GM21529 (cell line): ENCODE data around the gene UBE2D1.

Experiments used
- ATAC-seq: cut with Tn5 transposase; IDR thresholded peaks from one replicate; pipeline ENCODE4 v1.9.1; 2021; ENCODE audit not compliant: unreplicated experiment

The UBE2D1 gene

DNA sequence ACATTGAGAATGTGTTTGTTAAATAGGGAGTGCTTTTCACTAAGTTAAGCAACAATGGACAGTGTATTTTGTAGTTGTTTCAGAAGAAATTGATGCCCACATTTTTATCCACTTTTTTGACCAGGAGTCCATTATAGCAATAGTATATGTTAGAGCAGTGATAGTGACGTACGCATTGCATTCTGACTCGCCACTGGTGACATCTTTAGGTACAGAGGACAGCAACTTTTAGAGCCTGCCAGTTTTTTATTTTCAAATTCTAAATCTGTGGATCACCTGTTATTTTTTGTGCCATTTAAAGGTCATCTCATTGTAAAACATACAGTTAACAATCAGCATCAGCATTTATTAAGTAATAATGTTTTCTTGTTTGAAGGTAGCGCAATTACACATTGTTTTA lies 1.4 kb downstream of the UBE2D1 start:
- ATAC-seq: no peak

DNA sequence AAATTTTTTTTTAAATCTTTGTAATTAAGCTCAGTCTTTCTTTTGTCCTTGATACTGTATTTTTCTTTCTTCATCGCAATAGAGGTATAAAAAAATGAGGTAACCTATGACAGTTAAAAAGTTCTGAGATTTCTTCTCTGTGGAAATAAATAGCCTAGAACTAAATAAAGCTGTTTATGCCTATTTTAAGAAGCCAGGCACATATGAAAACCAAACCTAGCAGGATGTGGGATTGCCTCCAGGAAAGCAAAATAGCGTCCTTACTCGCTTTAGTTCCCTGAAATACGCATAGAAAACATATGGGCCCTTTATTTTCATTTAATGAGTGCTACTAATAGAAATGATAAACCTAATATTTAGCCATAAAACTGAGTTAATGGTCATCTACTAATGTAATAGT lies 6.6 kb downstream of the UBE2D1 start:
- ATAC-seq: no peak

DNA sequence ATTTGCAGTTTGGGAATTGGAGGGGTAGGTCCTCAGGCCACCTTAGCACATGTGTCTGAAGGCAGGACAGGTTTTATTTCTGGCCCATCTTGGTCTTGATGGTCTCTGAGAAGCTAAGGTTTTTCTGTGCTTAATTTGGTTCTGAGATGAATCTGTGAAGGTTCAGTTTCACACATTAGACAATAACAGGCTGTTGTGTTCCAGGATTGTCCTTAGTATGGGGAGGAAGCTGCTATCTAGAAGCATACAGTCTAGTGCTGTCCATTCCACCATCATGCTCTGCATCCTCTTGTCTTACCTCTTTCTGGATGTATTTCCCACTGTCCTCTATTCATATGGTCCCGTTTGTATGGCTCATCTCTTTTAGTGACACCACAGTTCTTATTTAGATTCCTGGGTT lies 7.1 kb downstream of the UBE2D1 start:
- ATAC-seq: peak; percentile 68

DNA sequence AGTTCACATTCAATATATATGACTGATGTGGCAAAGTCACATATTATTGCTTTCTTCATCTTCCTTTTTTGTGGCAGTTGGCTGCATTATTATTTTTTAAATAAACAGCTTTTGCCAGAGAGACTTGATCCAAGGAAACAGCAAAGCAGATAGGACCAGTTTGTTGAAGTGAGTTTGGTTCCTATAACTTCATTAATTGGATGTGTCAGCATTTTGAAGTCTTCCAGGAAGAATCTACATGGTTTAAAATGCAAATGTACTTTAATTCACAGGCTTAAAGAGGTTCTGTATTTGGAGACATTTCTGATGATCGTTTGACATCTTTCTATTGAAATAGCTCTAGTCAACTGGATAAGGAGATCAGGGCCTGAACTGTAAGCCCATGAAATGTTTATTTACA lies 13.2 kb downstream of the UBE2D1 start:
- no peak for ATAC-seq

DNA sequence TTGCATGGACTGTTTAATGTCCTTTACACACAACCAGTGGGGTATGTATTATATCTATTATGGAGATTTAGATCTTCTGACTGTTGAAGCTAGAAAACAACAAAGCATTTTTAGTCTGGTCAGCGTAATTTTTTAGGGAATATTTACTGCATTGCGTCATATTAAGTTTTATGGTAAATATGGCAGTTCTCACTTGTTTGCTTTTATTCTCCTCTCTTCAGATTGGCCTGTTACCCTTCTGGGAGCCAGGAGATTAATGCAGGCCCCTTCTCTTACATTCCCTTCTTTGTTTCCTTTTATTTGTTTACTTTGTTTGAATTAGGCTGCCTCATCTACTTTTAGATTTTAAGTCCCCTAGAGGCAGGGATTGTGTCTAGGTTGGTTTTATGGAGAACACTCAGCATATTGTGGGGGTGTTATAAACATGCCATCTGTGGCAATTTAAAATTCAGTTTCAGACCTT lies 13.8 kb downstream of the UBE2D1 start:
- ATAC-seq: no peak

DNA sequence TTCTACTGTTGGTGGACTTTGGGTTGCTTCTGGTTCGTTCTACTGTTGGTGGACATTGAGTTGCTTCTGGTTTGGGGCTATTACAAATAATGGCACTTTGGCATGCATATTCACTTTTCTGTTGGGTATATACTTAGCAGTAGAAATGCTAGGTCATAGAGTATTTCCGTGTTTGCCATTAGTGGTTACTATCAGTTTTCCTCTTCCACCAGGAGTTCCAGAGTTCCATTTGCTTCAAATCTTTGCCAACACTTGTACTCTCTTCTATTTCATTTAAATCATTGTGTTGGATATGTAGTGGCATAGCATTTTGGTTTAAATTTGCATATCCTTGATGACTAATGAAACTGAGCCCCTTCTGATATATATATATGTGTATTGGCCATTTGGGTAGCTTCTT lies 15.2 kb downstream of the UBE2D1 start:
- no peak for ATAC-seq

DNA sequence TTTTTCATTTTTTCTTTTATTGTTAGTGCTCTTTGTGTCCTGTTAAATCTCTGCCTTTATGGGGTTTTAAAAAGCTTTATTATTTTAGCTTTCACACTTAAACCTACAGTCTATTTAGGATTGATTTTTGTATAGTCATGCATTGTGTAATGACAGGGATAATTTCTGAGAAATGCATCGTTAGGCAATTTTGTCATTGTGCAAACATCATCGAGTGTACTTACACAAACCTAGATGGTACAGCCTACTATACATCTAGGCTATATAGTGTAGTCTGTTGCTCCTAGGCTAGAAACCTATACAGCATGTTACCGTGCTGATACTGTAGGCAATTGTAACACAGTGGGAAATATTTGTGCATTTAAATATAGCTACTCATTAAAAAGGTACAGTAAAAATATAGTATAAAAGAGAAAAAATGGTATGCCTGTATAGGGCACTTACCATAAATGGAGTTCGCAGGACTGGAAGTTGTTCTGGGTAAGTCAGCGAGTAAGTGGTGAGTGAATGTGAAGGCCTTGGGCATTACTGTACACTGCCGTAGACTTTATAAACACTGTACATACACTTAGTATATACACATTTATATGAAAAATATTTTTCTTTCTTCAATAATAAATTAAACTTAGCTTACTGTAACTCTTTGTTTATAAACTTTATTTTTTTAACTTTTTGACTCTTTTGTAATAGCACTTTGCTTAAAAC lies 16.0 kb downstream of the UBE2D1 start:
- ATAC-seq: no peak

DNA sequence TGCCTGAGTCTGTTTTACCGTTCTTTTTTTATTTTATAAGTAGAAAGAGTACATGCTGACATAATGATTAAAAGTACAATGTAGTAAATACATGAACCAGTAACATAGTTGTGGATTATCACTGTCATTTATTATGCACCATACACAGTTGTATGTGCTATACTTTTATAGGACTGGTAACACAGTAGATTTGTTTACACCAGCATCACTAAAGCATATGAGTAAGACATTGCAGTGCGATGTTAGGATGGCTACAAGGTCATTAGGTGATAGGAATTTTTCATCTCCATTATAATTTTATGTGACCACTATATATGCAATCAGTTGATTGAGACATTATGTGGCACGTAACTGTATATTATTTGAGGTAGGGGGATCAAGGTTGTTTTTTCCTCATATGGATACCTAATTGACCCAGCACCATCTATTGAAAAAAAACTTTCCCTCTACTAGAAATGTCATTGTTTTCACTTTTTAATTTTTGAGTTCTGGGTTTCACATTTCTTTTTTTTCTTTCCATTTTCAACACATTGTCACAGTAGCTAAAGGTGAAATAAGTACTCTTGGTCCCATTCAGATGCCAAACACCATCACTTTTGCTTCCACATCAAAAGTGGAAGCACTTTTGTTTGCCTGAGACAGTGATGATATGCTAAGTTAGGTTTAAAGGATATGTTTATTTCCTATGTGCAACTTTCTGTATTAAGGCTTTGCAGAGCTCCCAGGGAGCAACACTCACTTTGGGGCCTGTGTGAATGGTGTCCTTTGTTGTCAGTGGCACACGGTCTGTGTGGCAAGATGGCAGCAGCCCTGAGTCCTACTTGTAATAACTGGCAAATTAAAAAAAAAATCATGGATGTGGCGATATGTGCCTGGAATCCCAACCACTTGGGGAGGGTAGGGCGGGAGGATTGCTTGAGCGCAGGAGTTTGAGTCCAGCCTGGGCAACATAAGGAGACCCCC lies 17.1 kb downstream of the UBE2D1 start:
- ATAC-seq: no peak

DNA sequence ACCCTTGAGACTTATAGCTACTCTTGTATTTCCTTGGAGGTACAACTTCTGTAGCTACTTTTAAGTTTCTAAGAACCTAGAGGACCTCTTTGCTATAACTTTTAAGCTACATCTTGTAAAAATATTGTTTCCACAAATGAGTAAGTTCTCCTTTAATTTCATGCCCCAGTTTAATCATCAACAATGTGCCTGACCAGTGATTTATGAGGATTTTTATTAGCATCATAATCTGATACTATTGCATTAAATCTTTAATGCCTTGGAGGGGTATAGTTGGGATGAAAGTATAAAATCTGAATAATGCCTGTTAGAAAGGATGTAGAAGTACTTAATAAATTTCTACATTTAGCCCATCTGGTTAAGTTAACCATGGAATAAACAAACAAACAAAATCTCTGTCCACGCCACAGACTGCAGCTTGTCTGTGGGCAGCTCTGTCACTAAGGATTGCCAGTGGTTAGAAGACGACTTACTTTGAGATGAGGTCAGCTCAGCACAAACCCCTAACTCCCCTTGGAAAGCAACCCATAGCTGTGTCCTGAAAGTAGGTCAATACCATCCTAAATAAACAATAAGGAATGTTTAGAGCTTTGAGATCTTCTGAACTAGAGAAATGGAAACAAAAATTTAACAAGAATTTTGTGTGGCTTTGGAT lies 18.3 kb downstream of the UBE2D1 start:
- ATAC-seq: no peak

DNA sequence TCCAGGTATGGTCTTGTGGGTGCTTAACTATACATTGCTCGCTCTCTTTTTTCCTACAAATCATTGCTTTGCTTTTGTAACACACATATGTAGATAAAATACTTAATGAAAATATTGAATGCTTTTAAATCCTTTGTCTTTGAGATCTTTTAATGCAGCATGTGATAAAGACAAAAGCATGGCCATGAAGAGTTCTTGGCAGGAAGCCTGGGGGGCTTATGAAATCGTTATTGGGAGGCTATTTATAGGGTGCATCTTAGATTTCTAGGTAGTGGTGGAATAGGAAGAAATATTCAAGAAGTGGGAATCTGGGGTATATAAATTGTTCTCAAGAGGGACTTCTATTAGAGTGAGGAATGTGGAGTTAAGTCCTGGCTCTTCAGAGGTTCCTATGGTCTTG lies 21.9 kb downstream of the UBE2D1 start:
- ATAC-seq: no peak

DNA sequence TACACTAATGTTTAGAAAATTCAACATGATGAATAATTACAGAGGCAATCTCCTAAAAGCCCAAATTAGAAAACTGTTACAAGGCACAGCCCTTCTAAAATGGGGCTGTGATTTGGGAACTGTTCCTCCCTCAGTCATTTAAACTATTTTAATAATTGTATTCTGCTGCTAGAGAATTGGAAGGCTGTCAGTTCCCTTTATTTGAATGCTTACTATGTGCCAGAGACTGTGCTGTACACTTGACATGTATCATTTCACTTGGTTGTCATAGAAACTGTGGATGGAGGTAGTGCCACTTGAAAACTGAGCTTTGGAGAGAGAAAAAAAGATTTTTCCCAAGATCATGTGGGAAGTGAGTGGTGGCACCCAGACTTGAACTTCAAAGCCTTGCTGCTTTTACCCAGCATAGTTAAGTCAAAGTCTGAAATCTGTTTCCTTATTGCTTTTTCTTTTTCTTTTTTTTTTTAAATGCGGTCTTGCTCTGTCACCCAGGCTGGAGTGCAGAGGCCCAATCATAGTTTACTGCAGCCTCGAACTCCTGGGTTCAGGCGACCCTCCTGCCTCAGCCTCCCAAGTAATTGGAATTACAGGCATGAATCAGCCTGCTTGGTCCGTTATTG lies 23.6 kb downstream of the UBE2D1 start:
- no peak for ATAC-seq

DNA sequence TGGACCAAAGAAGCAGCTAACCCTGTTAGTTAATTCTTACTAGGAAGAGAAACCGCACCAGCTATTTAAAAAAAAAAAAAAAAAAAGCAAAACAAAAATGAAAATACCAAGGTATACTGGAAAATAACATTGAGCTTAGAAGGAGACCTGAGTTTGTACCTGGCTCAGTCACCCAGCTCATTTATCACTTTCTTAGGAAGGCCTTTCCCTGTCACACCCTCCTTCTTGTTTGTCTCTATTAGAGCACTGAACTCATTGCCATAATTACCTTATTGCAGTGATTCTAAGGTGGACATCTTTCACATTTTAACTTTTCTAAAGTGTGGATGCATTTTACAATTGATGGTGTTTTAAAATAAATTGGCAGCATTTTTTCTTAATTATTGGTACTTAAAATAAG lies 24.1 kb downstream of the UBE2D1 start:
- no peak for ATAC-seq

DNA sequence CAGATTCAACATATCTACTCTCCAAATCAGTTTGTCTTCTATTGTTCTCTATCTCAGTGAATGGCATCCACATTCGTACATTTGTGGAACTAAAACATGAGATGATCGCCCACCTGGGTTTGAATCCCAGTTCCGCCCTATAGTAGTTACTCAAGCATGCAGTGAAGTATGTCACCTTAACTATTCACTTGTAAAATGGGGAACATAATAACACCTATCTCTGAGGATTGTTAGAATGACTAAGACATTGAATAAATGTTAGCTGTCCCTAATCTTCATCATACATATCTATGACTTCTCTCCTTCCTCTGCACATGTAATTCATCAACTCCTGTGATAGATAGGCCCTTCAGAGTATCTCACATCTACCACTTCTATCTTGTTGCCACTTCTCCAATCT lies 24.7 kb downstream of the UBE2D1 start:
- no peak for ATAC-seq

DNA sequence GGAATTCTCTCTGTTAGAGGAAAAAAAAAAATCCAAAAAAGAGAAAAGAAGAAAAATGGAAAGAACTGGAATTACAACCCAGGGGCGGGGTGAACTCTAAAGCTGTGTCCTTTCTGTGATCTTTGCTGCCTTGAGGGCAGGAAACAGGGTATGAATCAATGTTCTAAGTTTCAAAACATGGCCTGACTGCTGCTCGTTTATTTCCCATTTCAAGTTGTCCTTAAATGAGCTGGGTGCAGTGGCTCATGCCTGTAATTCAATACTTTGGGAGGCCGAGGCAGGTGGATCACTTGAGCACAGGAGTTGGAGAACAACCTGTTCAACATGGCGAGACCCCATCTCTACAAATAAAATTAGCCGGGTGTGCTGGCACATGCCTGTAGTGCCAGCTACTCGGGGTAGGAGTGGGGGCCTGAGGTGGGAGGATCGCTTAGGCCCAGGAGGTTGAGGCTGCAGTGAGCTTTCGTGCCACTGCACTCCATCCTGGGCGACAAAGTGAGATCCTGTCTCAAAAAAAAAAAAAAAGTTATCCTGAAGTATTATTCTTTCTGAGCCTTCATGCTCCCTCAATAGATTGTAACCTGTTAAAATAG lies 25.7 kb downstream of the UBE2D1 start:
- no peak for ATAC-seq

DNA sequence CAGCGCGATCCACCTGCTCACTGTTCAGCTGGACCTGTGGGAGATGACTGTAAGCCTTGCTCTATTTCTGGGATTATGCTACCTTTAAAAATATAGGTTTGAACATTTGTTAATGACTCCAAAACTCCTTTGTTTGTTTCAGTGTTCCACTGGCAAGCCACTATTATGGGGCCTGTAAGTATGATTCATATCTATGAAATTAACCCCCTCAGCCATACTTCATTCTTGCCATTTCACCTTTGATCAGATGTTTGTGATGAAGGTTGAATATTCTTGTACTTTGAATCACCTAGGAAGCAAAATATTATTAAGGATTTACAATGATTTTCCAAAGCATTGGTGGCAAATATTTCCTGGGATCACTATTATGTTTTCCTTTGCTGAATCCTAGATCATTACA lies 26.5 kb downstream of the UBE2D1 start:
- ATAC-seq: no peak

DNA sequence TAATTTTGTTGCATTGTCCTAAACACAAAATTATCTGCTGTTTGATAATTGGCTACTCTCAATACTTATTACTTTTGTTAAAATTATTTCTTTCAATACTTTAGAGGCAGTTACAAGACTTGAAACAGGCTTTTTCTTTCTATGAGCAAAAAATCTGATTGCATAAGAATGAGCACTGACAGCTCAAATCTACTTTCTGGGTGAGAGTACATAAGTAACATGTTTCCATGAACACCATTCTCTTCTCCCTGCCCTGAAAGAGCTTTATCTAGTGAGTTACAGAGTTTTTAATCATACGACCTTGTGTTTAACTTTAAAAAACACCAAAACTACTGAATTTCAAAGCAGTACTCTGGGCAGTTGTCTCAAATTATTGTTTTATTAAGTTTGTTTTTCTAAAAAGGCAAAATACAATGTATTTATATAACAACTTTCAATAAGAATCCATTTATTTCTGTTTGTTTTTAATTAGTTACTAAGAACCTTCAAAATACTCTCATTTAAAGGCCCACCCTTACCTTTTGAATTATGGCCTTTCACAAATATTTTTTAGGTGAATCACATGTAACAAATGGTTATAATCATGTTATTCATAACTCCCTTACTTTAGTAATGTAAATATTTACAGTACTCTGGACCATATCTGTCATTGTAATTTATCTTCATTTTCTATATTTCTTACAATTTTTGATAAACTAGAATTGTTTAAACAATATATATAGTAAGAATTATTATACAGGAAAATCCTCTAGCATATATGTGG lies 27.4 kb downstream of the UBE2D1 start:
- ATAC-seq: no peak

DNA sequence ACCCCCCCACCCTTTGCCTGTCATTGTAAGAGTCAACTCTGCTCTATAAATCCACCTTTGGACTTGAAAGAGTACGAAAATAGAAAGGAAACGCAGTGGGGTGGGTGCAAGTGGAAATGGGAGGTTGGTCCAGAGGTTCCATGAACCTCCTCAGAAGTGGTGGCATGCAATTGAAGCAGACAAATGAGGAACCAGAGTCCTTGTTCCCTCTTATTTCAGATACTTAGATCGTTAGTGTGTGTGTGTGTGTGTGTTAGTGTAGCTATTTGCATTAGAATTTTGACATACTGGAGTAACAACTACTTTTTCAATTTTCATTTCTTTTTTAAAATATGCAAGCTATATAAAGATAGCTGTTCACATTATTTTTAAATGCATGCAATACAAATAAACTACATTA lies 32.3 kb downstream of the UBE2D1 start:
- ATAC-seq: no peak

DNA sequence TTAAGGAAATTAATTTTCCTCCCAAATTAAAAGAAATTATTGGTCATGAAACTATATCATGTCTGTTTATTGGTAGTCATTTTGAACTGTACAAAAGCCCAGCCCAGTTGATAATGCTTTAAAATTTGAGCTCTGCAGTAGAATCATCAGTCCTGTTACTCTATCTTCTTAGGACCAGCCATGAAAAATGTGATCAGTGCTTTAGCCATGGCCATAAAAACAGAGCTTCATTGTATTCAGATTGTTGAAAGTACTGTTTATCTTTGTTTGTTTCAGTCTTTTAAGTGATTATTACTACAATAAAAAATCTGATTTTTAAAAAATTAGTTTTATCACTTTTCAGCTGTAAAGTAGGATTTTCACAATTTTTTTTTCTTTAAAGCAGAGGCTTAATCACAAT lies 36.7 kb downstream of the UBE2D1 start:
- ATAC-seq: no peak

DNA sequence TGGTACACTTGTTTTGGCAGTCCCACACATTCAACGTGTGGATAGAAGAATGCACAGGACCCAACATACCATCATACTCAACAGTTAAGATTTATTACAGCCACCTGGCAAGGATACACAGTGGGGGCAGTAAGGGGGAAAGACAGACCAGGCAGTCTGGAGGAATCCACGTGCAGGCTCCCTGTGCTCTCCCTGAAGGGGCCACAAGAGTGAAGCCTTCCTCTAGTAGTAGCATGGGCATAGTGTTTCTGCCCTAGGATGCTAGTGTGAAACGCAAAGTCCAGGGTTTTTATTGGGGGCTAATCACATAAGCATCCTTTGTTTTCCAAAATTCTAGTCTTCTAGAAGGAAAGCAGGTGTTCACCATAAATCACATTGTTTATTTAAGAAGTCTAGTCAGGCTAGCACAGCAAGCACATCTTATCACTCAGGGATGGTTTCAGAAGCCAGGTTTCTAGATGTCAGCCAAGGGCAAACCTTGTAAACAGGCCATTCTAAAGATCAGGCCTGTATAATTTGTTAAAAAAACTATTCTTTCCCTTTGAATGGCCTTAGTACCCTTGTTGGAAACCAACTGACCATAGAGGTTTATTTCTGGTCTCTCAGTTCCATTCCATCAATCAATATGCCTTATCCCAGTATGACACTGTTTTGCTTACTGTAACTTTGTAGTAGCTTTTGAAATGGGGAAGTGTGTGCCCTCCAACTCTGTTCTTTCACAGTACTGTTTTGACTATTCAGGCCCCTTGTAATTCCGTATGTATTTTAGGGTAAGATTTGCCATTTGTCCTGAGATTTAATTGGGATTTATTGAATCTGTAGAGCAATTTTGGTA lies 38.0 kb downstream of the UBE2D1 start:
- peak; percentile 85 for ATAC-seq
